Hepatocyte (in vitro differentiated cells): ENCODE data around the gene XYLT1.
"Not testable (repeated sequence)": the region's sequence is repeated elsewhere in the genome, so short reads cannot be mapped to it uniquely, and the experiment has no call there.

Source experiments
- EZH2 ChIP-seq: fragments of 200-600 bp; sonication (generic); IDR thresholded peaks from 2 replicates; pipeline ENCODE4 v1.6.1; 2016; ENCODE audit warnings: antibody characterized with exemption, mild to moderate bottlenecking, borderline replicate concordance
- TF ChIP-seq, protein P1 (sequence below): fragments of 200-600 bp; sonication (generic); IDR thresholded peaks from 2 replicates; pipeline ENCODE4 v1.5.1; 2016; ENCODE audit warnings: antibody characterized with exemption, mild to moderate bottlenecking; ENCODE audit not compliant: poor library complexity

DNA sequence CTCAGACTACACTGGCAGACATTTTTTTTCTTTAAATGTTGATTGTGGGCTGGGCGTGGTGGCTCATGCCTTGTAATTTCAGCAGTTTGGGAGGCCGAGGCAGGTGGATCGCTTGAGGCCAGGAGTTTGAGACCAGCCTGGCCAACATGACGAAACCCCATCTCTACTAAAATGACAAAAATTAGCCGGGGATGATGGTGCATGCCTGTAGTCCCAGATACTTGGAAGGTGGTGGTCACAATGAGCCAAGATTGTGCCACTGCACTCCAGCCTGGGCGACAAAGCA, 6.4 kb upstream of the XYLT1 start:
- TF ChIP-seq, protein P1, sequence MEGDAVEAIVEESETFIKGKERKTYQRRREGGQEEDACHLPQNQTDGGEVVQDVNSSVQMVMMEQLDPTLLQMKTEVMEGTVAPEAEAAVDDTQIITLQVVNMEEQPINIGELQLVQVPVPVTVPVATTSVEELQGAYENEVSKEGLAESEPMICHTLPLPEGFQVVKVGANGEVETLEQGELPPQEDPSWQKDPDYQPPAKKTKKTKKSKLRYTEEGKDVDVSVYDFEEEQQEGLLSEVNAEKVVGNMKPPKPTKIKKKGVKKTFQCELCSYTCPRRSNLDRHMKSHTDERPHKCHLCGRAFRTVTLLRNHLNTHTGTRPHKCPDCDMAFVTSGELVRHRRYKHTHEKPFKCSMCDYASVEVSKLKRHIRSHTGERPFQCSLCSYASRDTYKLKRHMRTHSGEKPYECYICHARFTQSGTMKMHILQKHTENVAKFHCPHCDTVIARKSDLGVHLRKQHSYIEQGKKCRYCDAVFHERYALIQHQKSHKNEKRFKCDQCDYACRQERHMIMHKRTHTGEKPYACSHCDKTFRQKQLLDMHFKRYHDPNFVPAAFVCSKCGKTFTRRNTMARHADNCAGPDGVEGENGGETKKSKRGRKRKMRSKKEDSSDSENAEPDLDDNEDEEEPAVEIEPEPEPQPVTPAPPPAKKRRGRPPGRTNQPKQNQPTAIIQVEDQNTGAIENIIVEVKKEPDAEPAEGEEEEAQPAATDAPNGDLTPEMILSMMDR, result not testable (repeated sequence)
- not testable (repeated sequence) for TF ChIP-seq EZH2
